Astrocyte (in vitro differentiated cells and primary cell): ENCODE results near the gene MYG1. TPM values are rescaled to one million over a fixed set of nuclear protein-coding genes. Genes with fewer than 3 reads are reported as not detected.

Experiments
- DNase-seq: peaks from one replicate; pipeline ENCODE4 v3.0.0-alpha.2; 2010; ENCODE audit warnings: low read depth
- FAIRE-seq: peaks from 2 replicates; lab custom pipeline; 2011; peaks lifted over from hg19 to GRCh38; lab: Jason Lieb, UNC
- H2AFZ ChIP-seq: 2 replicates; pipeline ENCODE4 v1.6.0; 2012; ENCODE audit warnings: low read depth, low read length, inconsistent platforms
- H3K27ac ChIP-seq: 2 replicates; pipeline ENCODE4 v1.5.1; 2011; ENCODE audit warnings: low read depth, low read length, inconsistent platforms
- H3K27me3 ChIP-seq: 2 replicates; pipeline ENCODE4 v1.6.0; 2011; ENCODE audit warnings: low read length, inconsistent platforms; ENCODE audit not compliant: insufficient read depth
- H3K36me3 ChIP-seq: 2 replicates; pipeline ENCODE4 v1.5.1; 2011; ENCODE audit warnings: low read length, inconsistent platforms; ENCODE audit not compliant: insufficient read depth
- H3K4me1 ChIP-seq: 2 replicates; pipeline ENCODE4 v1.5.1; 2011; ENCODE audit warnings: low read length, inconsistent platforms; ENCODE audit not compliant: insufficient read depth
- H3K4me2 ChIP-seq: 2 replicates; pipeline ENCODE4 v1.6.0; 2012; ENCODE audit warnings: low read length, inconsistent platforms
- H3K4me3 ChIP-seq: 2 replicates; pipeline ENCODE4 v1.5.1; 2011; ENCODE audit warnings: low read depth, mild to moderate bottlenecking, low read length, inconsistent platforms; ENCODE audit not compliant: insufficient read depth
- H3K79me2 ChIP-seq: 2 replicates; pipeline ENCODE4 v1.6.0; 2012; ENCODE audit warnings: mild to moderate bottlenecking, low read length, inconsistent platforms; ENCODE audit not compliant: insufficient read depth
- H3K9ac ChIP-seq: 2 replicates; pipeline ENCODE4 v1.6.0; 2012; ENCODE audit warnings: mild to moderate bottlenecking, low read length, inconsistent platforms
- H3K9me3 ChIP-seq: 2 replicates; pipeline ENCODE4 v1.5.1; 2012; ENCODE audit warnings: low read depth, mild to moderate bottlenecking, low read length, inconsistent platforms; ENCODE audit not compliant: insufficient read depth
- H4K20me1 ChIP-seq: 2 replicates; pipeline ENCODE4 v1.6.0; 2012; ENCODE audit warnings: low read length, inconsistent platforms; ENCODE audit not compliant: insufficient read depth
- H3K27ac Mint-ChIP-seq: one replicate; pipeline ENCODE4 v1.8.0; 2021; ENCODE audit warnings: mild to moderate bottlenecking, mixed read lengths; ENCODE audit not compliant: unreplicated experiment
- H3K27me3 Mint-ChIP-seq: one replicate; pipeline ENCODE4 v1.8.0; 2021; ENCODE audit warnings: low read depth, mixed read lengths; ENCODE audit not compliant: unreplicated experiment
- H3K36me3 Mint-ChIP-seq: one replicate; pipeline ENCODE4 v1.8.0; 2021; ENCODE audit warnings: low read depth, mixed read lengths; ENCODE audit not compliant: unreplicated experiment
- H3K4me1 Mint-ChIP-seq: one replicate; pipeline ENCODE4 v1.8.0; 2021; ENCODE audit warnings: low read depth, mixed read lengths; ENCODE audit not compliant: unreplicated experiment
- H3K4me3 Mint-ChIP-seq: one replicate; pipeline ENCODE4 v1.8.0; 2021; ENCODE audit warnings: mild to moderate bottlenecking, moderate library complexity, mixed read lengths; ENCODE audit not compliant: unreplicated experiment
- H3K9me3 Mint-ChIP-seq: one replicate; pipeline ENCODE4 v1.8.0; 2021; ENCODE audit warnings: mild to moderate bottlenecking, mixed read lengths; ENCODE audit not compliant: unreplicated experiment
- CTCF ChIP-seq: IDR thresholded peaks from 2 replicates; pipeline ENCODE4 v1.5.1; 2011; ENCODE audit warnings: low read depth, mild to moderate bottlenecking, inconsistent platforms, low read length, moderate library complexity; ENCODE audit not compliant: insufficient read depth
- EZH2 ChIP-seq: IDR thresholded peaks from 2 replicates; pipeline ENCODE4 v1.6.1; 2012; ENCODE audit warnings: mild to moderate bottlenecking, low read length, inconsistent platforms; ENCODE audit not compliant: insufficient read depth
- total RNA-seq: library from RNA; stranded (reverse); gene quantifications from 2 replicates; pipeline ENCODE4 v1.2.1, GENCODE V29; 2021

Gene MYG1
- total RNA-seq, 1 donor from 2014 or later: 40.9 TPM

GRCh38 chr12:53332744-53333143, 33.2 kb downstream of the MYG1 start:
- Histone ChIP-seq H3K4me3 (no peak overlapping the region), H3K79me2 (no peaks in the 10 kb centered on the region), H3K27me3 (peaks cover 23% of the 10 kb centered on the region), H3K4me2 (no peak overlapping the region), H2AFZ (no peak overlapping the region), H3K4me1 (no peaks in the 10 kb centered on the region), H3K27ac (no peak overlapping the region), H3K9ac (no peak overlapping the region), H3K36me3 (no peaks in the 10 kb centered on the region), H3K9me3 (no peaks in the 10 kb centered on the region), H4K20me1 (no peaks in the 10 kb centered on the region)
- no peaks in the 10 kb centered on the region for H3K36me3 Mint-ChIP-seq
- DNase-seq (no peak), FAIRE-seq (no peak)
- H3K27me3 Mint-ChIP-seq: peaks cover 67% of the 10 kb centered on the region
- H3K27ac Mint-ChIP-seq: no peak overlapping the region
- H3K4me1 Mint-ChIP-seq: peaks cover 1% of the 10 kb centered on the region
- H3K9me3 Mint-ChIP-seq: no peaks in the 10 kb centered on the region
- H3K4me3 Mint-ChIP-seq: no peak overlapping the region
- TF ChIP-seq CTCF: no peak
- TF ChIP-seq EZH2: no peak

DNA sequence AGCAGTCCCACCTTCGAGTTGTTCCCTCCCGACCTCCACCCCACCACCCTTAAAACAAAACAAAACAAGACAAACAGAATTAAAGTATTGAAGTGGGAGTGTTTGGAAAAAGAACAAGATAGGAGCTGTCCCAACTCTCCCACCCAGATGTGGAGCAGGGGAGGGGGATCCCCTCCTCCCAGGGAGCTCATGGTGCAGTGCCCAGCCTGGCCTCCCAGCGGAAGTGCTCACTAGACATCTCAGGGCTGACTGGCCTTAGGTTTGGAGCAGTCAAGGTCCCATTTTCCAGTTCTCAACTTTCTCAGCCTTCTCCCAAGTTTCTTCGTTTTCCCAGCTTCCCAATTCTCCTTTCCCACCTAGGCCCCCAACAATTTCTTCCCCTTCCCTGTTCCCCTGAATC, 33.8 kb downstream of the MYG1 start:
- Mint-ChIP-seq H3K4me3 (no peak overlapping the region), H3K9me3 (no peaks in the 10 kb centered on the region)

More for the DNA sequence above, 33.8 kb downstream of the MYG1 start:
- Histone ChIP-seq H3K36me3 (no peaks in the 10 kb centered on the region), H3K27ac (no peak overlapping the region), H4K20me1 (no peaks in the 10 kb centered on the region), H2AFZ (no peak overlapping the region), H3K4me3 (no peak overlapping the region), H3K27me3 (peaks cover 24% of the 10 kb centered on the region), H3K4me1 (no peaks in the 10 kb centered on the region), H3K9me3 (no peaks in the 10 kb centered on the region), H3K9ac (no peak overlapping the region), H3K79me2 (no peaks in the 10 kb centered on the region), H3K4me2 (no peak overlapping the region)
- Mint-ChIP-seq H3K27ac (no peak overlapping the region), H3K4me1 (peaks cover 4% of the 10 kb centered on the region), H3K27me3 (peaks cover 67% of the 10 kb centered on the region), H3K36me3 (no peaks in the 10 kb centered on the region)
- FAIRE-seq (no peak), DNase-seq (no peak)
- no peak for TF ChIP-seq CTCF
- TF ChIP-seq EZH2: no peak
